Stomach smooth muscle (tissue), 2 donors: ENCODE results near the gene SEC23A.
A peak's percentile ranks its signal among the peaks of the same experiment; 100 is the strongest.
"Not testable (repeated sequence)": the region's sequence is repeated elsewhere in the genome, so short reads cannot be mapped to it uniquely, and the experiment has no call there.

Experiments
- H3K27ac ChIP-seq: one replicate; pipeline ENCODE4 v1.7.0; 2013; ENCODE audit warnings: mild to moderate bottlenecking, low read length, inconsistent platforms
- H3K27me3 ChIP-seq, 2 donors: one replicate each; pipeline ENCODE4 v1.7.0; 2013; ENCODE audit warnings: low read length in 2 of 2; ENCODE audit not compliant: insufficient read depth in 2 of 2, control insufficient read depth in 1 of 2
- H3K36me3 ChIP-seq, 2 donors: one replicate each; pipeline ENCODE4 v1.7.0; 2013; ENCODE audit warnings: low read length in 2 of 2; ENCODE audit not compliant: control insufficient read depth in 2 of 2, insufficient read depth in 2 of 2
- H3K4me1 ChIP-seq: one replicate; pipeline ENCODE4 v1.7.0; 2013; ENCODE audit warnings: low read length; ENCODE audit not compliant: control insufficient read depth, insufficient read depth
- H3K4me3 ChIP-seq, 2 donors: one replicate each; pipeline ENCODE4 v1.7.0; 2013; ENCODE audit warnings: low read length in 2 of 2
- H3K9ac ChIP-seq, 2 donors: one replicate each; pipeline ENCODE4 v1.7.0; 2013; ENCODE audit warnings: low read length in 2 of 2, mild to moderate bottlenecking in 1 of 2
- H3K9me3 ChIP-seq, 2 donors: one replicate each; pipeline ENCODE4 v1.7.0; 2013; ENCODE audit warnings: low read length in 2 of 2; ENCODE audit not compliant: control insufficient read depth in 2 of 2
- donor health status: healthy.
- donor health status: Pancreatic carcinoma.

Gene SEC23A

GRCh38 chr14:39102969-39103957 lies at the start of gene SEC23A:
Gene SEC23A, minus strand, starts transcription at chr14:39103235. Its CDS starts 7,117 bp downstream, at chr14:39096118.
- Histone ChIP-seq H3K4me1 (peaks cover 16% of the 10 kb centered on the region), H3K9me3 (no peaks in the 10 kb centered on the region), H3K36me3 (no peaks in the 10 kb centered on the region), H3K27me3 (no peaks in the 10 kb centered on the region), H3K27ac (peak within 1 kb of the TSS; percentile 95), H3K9ac (peak within 1 kb of the TSS; percentile 79 to 98), H3K4me3 (peak within 1 kb of the TSS; percentile 93 to 95)

DNA sequence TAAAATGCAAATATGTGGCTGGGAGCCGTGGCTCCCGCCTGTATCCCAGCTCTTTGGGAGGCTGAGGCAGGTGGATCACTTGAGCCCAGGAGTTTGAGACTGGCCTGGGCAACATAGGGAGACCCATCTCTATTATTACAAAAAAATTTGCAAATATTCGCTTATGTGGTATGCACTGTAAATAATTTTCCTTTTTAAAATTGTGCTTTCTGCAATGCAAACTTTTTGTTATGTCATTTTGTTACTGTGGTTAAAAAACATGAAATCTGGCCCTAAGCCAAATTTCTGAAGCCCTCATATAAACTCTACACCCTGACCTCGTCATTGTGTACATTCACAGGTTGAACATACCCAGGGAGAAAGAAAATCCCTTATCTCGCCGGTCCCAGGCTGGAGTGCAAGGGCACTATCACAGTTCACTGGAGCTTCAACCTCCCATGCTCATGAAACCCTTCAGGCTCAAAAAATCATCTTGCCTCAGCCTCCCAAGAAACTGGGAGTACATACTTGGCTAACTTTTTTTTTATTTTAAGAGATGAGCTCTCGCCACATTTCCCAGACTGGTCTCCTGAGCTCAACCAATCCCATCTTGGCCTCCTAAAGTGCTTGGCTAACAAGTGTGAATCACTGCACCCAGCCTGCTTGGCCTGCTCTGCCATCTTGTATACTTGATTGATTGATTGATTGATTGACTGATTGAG lies 42.4 kb upstream of the SEC23A start:
- Histone ChIP-seq H3K27ac (no peak overlapping the region), H3K9me3 (no peaks in the 10 kb centered on the region), H3K27me3 (no peaks in the 10 kb centered on the region), H3K4me1 (no peaks in the 10 kb centered on the region), H3K9ac (no peak overlapping the region), H3K36me3 (peaks cover 0 to 21% of the 10 kb centered on the region in 2 donors), H3K4me3 (no peak overlapping the region)

- not testable (repeated sequence) for H3K4me3 ChIP-seq, H3K27ac ChIP-seq, H3K9ac ChIP-seq, H3K9me3 ChIP-seq, H3K27me3 ChIP-seq, H3K4me1 ChIP-seq
- H3K36me3 ChIP-seq: peaks cover 5 to 10% of the 10 kb centered on the region in 2 donors
These were observed 40.2 kb upstream of the SEC23A start for GRCh38 chr14:39143226-39143625.

- H3K9me3 ChIP-seq, H3K4me3 ChIP-seq, H3K4me1 ChIP-seq, H3K9ac ChIP-seq, H3K27me3 ChIP-seq, H3K27ac ChIP-seq, H3K36me3 ChIP-seq: not testable (repeated sequence)
These were observed 38.6 kb upstream of the SEC23A start for GRCh38 chr14:39141623-39142022.

GRCh38 chr14:39140170-39140569 lies 37.1 kb upstream of the SEC23A start:
- no peaks in the 10 kb centered on the region for H3K27me3 ChIP-seq
- H3K4me1 ChIP-seq: no peaks in the 10 kb centered on the region
- H3K4me3 ChIP-seq: no peak overlapping the region
- H3K36me3 ChIP-seq: peaks cover 8 to 10% of the 10 kb centered on the region in 2 donors
- H3K9ac ChIP-seq: no peak overlapping the region
- no peaks in the 10 kb centered on the region for H3K9me3 ChIP-seq
- no peak overlapping the region for H3K27ac ChIP-seq

DNA sequence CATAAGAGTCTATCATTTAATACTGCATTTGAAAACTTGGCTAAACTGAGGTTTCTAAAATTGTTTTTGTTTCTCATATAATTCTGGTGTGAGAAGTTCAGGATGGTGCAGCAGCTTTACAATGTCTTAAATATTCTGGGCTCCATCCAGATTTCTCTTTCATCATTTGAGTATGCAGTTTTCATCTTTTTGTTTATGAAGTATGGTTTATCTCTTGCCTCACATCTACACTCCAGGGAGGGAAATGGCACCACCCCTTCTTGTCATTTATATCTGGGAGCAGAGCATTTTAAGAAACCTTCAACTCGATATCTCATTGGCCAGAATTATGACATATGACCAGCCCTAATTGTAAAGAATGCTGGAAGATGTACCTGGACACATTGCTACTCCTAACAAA lies 35.4 kb upstream of the SEC23A start:
- Histone ChIP-seq H3K27me3 (no peaks in the 10 kb centered on the region), H3K4me1 (no peaks in the 10 kb centered on the region), H3K27ac (no peak overlapping the region)

DNA sequence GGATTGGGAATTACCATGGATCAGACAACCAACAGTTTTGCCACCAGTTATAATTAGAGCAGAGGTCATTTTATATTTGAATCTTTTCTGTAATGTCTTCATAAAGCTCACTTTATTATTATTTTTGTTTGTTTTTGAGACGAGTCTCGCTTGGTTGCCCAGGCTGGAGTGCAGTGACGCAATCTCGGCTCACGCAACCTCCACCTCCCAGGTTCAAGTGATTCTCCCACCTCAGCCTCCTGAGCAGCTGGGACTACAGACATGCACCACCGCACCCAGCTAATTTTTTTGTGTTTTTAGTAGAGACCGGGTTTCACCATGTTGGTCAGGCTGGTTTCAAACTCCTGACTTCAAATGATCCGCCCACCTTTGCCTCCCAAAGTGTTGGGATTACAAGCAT lies 34.8 kb upstream of the SEC23A start:
- H3K36me3 ChIP-seq: peaks cover 10 to 20% of the 10 kb centered on the region in 2 donors
- not testable (repeated sequence) for H3K27ac ChIP-seq, H3K4me1 ChIP-seq, H3K9ac ChIP-seq, H3K9me3 ChIP-seq, H3K4me3 ChIP-seq, H3K27me3 ChIP-seq

More for the DNA sequence above, 35.4 kb upstream of the SEC23A start:
- Histone ChIP-seq H3K9me3 (no peaks in the 10 kb centered on the region), H3K36me3 (peaks cover 10 to 20% of the 10 kb centered on the region in 2 donors), H3K9ac (no peak overlapping the region), H3K4me3 (no peak overlapping the region)

- no peaks in the 10 kb centered on the region for H3K9me3 ChIP-seq
- peaks cover 21 to 24% of the 10 kb centered on the region in 2 donors for H3K36me3 ChIP-seq
- no peak overlapping the region for H3K27ac ChIP-seq
- H3K9ac ChIP-seq: no peak overlapping the region
- no peaks in the 10 kb centered on the region for H3K4me1 ChIP-seq
- H3K4me3 ChIP-seq: no peak overlapping the region
- no peaks in the 10 kb centered on the region for H3K27me3 ChIP-seq
These were observed 19.5 kb upstream of the SEC23A start for GRCh38 chr14:39122330-39123138.

- Histone ChIP-seq H3K27me3 (no peaks in the 10 kb centered on the region), H3K36me3 (peaks cover 2 to 3% of the 10 kb centered on the region in 2 donors), H3K4me3 (peak within 1 kb of the TSS; percentile 96 to 99), H3K4me1 (peaks cover 6% of the 10 kb centered on the region), H3K9ac (peak within 1 kb of the TSS; percentile 92 to 95), H3K9me3 (no peaks in the 10 kb centered on the region), H3K27ac (peak within 1 kb of the TSS; percentile 73)
These were observed 11.2 kb upstream of the SEC23A start, which contains the start of gene GEMIN2 for GRCh38 chr14:39114073-39114838. Gene GEMIN2, plus strand, starts transcription at chr14:39114323. Its CDS starts 16 bp downstream, at chr14:39114339.

GRCh38 chr14:39113685-39114072 lies 10.6 kb upstream of the SEC23A start:
- H3K9ac ChIP-seq: peak overlapping the region; percentile 92 to 95
- no peaks in the 10 kb centered on the region for H3K9me3 ChIP-seq
- H3K27ac ChIP-seq: peak overlapping the region; percentile 73
- H3K36me3 ChIP-seq: no peaks in the 10 kb centered on the region
- peaks cover 6% of the 10 kb centered on the region for H3K4me1 ChIP-seq
- peak overlapping the region; percentile 96 to 99 for H3K4me3 ChIP-seq
- no peaks in the 10 kb centered on the region for H3K27me3 ChIP-seq
